Measurements from ENCODE around the gene CERT1.

- no peak for TF ChIP-seq CTCF (IDR thresholded peaks at IDR 0.05)
- TF ChIP-seq POLR2AphosphoS5 (IDR thresholded peaks at IDR 0.05): no peak
- no peak for TF ChIP-seq POLR2A (IDR thresholded peaks at IDR 0.05)
- no peak for TF ChIP-seq EP300 (IDR thresholded peaks at IDR 0.05)
Measured at GRCh38 chr5:75551471-75551870, 40.0 kb upstream of the CERT1 start.
